HG02943 (cell line): ENCODE measurements around the gene UNC13D.

Experiments
- ATAC-seq: cut with Tn5 transposase; IDR thresholded peaks from one replicate; pipeline ENCODE4 v1.9.1; 2021; ENCODE audit warnings: mild to moderate bottlenecking, low read depth, moderate library complexity; ENCODE audit not compliant: unreplicated experiment

UNC13D gene

DNA sequence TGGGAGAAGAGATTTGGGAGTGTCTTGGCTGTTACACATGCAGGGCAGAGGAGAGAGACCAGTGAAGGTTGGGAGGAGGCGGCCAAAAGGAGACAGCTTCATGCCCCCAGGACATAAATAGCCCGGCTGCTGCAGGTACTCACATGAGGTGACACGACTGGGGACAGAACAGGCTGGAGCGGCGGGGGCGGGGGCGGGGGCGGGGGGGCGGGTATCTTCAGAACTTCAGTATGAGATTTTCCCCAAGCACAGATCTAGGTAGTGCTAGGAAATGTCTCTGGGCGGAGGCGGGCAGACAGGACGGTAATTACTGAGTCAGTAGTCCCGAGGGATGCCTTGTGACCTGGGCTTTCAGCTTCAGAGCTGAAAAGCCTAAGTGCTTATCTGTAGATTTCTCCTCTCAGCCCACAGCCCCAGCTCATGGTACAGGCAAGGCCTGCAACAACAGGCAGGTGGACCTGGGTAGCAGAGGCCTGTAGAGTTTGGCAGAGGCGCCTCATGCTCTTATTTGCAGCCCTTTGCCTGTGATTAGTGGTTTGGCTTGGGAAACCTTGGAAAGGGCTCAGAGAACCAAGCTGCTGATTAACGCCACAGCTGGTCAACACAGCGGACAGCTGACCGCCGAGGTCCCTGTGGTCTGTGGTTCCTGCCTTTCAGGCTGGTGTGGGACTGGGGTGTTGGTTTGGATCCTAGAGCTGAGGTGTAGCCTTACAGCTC, 35.1 kb downstream of the UNC13D start:
- no peak for ATAC-seq

- ATAC-seq, result no peak
Measured at GRCh38 chr17:75808549-75808904, 35.7 kb downstream of the UNC13D start.

DNA sequence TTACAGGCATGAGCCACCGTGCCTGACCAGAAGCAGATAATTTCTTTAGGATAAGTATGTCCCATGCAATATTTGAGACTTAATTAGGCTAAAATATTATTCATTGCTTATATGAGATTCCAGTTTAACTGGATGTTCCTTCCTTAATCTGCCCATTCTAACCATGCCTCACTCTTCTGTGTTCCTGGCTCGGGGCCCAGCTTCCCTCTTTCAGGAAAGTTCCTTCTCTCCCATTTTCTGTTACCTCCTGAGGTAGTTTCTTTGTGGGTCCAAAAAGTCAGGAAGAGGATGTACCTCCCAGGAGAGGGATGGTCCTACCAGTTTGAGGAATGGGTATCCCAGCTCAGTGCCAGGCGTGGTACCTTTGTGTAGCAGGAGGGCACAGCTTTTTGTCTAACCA, 36.3 kb downstream of the UNC13D start:
- no peak for ATAC-seq

- ATAC-seq, result no peak
Measured at GRCh38 chr17:75806822-75807500, 37.2 kb downstream of the UNC13D start.

- ATAC-seq, result no peak
Measured at GRCh38 chr17:75803883-75804282, 40.3 kb downstream of the UNC13D start.

DNA sequence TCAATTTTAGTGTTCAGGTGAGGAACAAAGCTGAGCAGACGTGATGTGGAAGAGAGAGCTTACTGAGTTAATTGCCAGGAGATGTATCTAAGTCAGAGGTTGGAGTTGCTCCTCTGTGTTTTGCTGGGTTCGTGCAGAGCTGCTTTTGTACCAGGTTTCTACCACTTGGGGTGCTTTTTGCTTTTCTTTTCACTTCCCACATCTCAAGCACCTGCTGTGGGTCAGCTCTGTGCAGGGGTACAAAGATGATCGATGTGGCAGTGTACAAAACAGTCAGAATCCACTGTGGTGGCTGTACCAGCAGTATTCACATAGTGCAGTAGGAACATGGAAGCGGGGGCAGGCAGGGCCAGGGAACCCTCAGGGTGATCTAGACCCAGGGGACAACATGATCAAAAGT, 44.8 kb downstream of the UNC13D start:
- no peak for ATAC-seq

DNA sequence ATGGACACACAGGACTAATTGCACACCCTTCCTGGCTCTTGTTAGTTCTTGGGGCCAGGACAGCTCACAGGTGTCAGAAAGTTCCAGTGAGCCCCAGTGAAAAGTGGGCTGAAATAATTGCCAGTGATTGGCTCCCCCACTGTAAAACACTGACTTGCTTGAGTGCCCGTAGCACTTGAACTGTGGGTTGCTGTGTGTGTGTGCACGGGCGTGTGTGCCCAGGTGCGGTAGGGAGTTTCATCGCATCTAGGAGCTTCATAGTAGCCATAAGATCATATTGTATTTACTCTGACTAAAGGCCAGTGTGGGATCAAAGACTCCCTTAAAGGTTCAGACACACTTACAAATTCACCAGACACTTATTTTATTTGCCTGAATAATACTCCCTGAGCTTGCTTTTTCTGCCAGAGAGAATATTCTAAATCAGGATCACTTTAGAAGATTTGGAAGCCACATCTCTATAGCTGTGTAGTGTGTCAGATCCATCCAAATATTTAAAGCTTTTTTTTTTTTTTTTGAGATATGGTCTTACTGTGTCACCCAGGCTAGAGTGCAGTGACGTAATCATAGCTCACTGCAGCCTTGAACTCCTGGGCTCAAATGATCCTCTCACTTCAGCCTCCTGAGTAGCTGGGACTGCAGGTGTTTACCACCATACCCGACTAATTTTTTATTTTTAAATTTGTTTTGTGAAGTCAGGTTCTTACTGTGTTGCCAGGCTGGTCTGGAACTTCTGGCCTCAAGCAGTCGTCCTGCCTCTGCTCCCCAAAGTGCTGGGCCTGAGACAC, 48.2 kb downstream of the UNC13D start:
- no peak for ATAC-seq

- no peak for ATAC-seq
Measured at GRCh38 chr17:75793460-75793859, 50.7 kb downstream of the UNC13D start.

GRCh38 chr17:75791254-75791653, 53.0 kb downstream of the UNC13D start:
- ATAC-seq, result no peak

- peak; percentile 38 for ATAC-seq
Measured at GRCh38 chr17:75785016-75785890, 59.0 kb downstream of the UNC13D start.

GRCh38 chr17:75784473-75785015, 59.7 kb downstream of the UNC13D start, which contains the start of gene UNK:
Gene UNK (plus strand): TSS chr17:75784806. CDS start chr17:75784881, 75 bp downstream.
- peak; percentile 63 for ATAC-seq

DNA sequence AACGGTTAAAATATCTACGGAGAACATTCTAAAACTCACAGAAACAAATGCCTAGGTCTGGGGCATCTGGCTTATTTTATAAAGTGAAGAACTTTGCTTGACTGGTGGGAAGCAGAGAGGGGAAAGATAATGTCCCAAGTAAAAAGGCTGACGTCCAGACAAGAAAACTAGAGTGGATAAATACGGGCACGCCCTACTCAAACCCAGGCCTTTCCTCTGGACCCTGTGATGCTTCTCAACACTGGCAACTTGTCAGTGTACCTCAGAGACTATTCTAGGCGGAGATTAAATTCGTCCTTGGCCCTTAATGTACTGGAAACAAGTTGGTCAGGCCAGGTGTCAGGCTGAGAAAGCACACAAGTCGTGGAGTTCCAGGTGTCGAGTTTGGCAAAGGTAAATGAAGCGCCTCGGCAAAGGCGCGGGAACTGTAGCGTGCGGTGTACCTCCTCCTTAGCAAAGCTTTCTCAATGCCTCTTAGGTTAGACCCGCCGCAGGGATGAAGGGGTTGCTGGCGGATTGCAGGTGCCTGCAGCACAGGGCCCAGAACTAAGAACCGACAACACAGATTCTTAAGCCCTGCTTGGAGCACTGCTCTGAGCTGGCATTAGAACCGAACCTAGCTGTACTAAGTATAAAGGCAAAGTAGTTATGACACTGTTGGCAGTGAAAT, 60.3 kb downstream of the UNC13D start:
- peak; percentile 3 for ATAC-seq

DNA sequence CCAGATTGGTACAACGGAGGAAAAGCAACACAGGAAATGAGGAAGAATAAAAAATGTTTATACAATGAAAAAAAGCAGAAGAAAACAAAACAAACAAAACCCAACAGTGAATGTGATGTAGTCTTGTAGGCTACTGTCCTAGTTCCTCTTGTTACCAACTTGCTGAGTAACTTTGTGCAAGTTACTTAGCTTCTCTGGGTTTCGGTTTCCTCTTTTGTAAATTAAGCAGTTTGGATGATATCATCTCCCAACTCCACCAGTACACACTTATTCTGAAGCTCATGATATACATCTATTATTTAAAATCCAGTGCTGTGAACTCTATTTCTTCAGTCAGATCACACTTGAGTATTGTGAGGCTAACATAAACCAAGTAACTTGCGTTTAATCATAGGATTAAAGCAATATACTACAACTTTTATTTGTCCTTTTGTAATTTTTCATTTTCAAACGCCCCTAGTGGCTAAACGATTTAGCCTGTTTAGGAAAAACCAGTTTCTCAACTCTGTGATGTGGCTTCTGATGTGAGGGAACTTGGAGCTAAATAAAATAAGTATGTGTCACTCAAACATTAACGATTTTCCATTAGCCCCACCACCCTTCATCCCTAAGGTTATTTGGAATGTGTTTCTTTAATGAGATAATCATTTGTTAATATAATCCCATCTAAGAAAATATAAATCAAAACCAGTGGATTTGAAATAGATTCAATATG, 61.0 kb downstream of the UNC13D start:
- no peak for ATAC-seq

DNA sequence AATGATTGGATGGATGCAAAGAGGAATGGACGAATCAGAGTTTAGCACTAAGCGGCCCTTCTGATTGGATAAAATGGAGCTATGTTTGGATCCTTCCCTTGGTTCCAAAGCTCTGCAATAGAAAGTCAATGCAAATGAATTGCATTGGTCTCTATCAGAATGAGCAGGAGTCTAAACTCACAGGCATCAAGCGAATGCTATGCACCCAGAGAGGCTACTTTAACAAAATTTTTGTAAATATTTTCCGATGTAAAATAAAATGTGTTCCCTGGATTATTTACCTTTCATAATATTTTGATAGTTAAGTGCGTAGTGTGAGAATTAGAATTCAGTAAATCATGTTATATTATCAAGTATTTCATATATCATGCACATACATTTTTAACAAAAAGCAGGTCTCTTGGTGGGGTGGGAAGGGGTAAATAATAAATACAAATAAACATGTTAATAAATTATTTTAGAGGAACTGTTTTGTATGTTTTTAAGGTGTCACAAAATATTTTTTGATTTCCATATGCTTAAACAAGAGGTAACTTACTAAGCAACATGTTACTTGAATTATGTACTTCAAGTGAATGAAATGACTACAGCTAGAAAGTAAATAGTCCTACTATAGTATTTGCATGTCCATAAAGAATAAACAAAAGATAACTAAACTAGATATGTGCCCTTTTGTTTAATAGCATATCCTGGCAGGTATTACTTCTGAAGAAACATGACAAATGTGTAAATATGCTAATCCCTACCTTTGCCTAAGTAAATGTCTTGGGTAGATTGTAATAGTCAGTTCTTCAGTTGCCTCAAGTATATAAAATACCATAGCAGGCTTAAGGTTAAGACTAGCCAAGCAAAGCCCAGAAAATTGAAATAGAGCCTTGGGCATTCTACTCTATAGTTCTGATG, 64.0 kb downstream of the UNC13D start:
- ATAC-seq, result no peak

DNA sequence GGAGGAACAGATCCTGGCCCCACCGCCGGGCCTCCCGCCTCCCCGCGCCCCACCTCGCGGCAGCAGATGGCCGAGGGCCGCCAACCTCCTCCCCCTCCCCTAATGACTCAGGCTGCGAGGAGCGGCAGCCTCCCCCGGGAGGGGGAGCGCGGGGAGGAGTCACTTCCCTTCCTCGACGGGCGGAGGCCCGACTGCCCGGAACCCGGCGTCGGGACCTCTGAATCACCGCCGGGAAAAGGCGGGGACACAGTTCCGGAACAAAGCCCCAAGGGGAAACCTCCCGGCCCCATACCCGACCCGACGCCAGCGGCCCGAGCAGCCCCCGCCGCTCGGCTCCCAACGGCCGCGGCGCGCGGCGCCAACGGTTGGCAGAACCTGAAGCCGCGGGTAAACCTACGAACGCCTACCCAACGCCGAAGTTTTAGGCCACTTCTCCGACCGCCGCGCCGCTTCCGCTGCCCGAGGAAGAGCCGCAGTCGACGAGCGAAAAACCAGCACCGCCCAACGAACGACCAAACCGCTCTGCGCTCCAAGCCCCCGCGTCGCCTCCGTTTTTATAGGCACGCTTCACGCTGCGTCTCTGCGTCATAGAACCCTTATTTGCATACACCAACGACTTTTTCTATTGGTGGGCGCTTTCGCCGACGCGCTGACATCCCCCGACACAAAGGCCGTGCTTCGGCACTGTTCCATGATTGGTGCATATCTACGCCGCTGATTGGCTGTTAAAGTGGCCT, 64.8 kb downstream of the UNC13D start:
- peak; percentile 60 for ATAC-seq

GRCh38 chr17:75778861-75779249, 65.3 kb downstream of the UNC13D start:
- ATAC-seq, result peak; percentile 1
